ENCODE measurements around the gene OLFM2.

- TF ChIP-seq, protein P1, sequence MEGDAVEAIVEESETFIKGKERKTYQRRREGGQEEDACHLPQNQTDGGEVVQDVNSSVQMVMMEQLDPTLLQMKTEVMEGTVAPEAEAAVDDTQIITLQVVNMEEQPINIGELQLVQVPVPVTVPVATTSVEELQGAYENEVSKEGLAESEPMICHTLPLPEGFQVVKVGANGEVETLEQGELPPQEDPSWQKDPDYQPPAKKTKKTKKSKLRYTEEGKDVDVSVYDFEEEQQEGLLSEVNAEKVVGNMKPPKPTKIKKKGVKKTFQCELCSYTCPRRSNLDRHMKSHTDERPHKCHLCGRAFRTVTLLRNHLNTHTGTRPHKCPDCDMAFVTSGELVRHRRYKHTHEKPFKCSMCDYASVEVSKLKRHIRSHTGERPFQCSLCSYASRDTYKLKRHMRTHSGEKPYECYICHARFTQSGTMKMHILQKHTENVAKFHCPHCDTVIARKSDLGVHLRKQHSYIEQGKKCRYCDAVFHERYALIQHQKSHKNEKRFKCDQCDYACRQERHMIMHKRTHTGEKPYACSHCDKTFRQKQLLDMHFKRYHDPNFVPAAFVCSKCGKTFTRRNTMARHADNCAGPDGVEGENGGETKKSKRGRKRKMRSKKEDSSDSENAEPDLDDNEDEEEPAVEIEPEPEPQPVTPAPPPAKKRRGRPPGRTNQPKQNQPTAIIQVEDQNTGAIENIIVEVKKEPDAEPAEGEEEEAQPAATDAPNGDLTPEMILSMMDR (conservative IDR thresholded peaks at IDR 0.05; ENCODE audit: low read depth, low read length): no peak
- TF ChIP-seq POLR2A (IDR thresholded peaks at IDR 0.05; ENCODE audit: low read depth, low read length) (no peak), SMC3 (IDR thresholded peaks at IDR 0.05; ENCODE audit: low read depth, low read length) (no peak), CEBPB (IDR thresholded peaks at IDR 0.05; ENCODE audit: low read depth, low read length) (no peak), MXI1 (IDR thresholded peaks at IDR 0.05; ENCODE audit: borderline replicate concordance, low read depth, low read length) (no peak), RFX5 (IDR thresholded peaks at IDR 0.05; ENCODE audit: low read depth, low read length) (no peak), RAD21 (IDR thresholded peaks at IDR 0.05; ENCODE audit: low read length) (no peak)
These were observed 100.8 kb downstream of the OLFM2 start for GRCh38 chr19:9835507-9835949.
